Spinal cord (tissue), 10 donors: Measurements from ENCODE around the gene GPR55. TPM values are rescaled to one million over a fixed set of nuclear protein-coding genes. Genes with fewer than 3 reads are reported as not detected.

Experiments
- DNase-seq, 6 donors: peaks; one replicate each; pipeline versions ENCODE4 v3.0.0 to v3.0.0-alpha.2; 2013 to 2015; ENCODE audit warnings: low spot score in 6 of 6, low read depth in 4 of 6
- H3K27ac ChIP-seq: one replicate; pipeline ENCODE4 v1.5.1; 2013; ENCODE audit warnings: low read depth, low read length, control low read depth
- H3K27me3 ChIP-seq: one replicate; pipeline ENCODE4 v1.6.1; 2013; ENCODE audit warnings: low read length; ENCODE audit not compliant: control insufficient read depth, insufficient read depth
- H3K36me3 ChIP-seq: one replicate; pipeline ENCODE4 v1.6.1; 2013; ENCODE audit warnings: low read length; ENCODE audit not compliant: control insufficient read depth, insufficient read depth
- H3K4me1 ChIP-seq: one replicate; pipeline ENCODE4 v1.6.1; 2013; ENCODE audit warnings: low read length; ENCODE audit not compliant: control insufficient read depth, insufficient read depth
- H3K4me3 ChIP-seq: one replicate; pipeline ENCODE4 v1.5.1; 2013; ENCODE audit warnings: low read depth, low read length, control low read depth
- H3K9me3 ChIP-seq: one replicate; pipeline ENCODE4 v1.6.1; 2013; ENCODE audit warnings: low read length; ENCODE audit not compliant: control insufficient read depth, insufficient read depth
- WGBS: methylation state at CpG from one replicate; pipeline ENCODE4 v1.1.5; 2013; ENCODE audit warnings: missing lambda C conversion rate; ENCODE audit not compliant: insufficient coverage; 5-methylcytosine and 5-hydroxymethylcytosine counted together
- polyA plus RNA-seq, 2 donors: library from polyadenylated mRNA; unstranded; fragments of 120-200 nt; gene quantifications; one replicate each; pipeline ENCODE4 v1.2.1, GENCODE V29; 2013; ENCODE audit not compliant: insufficient read length in 2 of 2
- total RNA-seq, 2 donors: library from RNA; depleted of rRNA in 1 of 2; stranded (reverse); fragments of 120-200 nt in 1 of 2; fragments of >200 nt in 1 of 2; gene quantifications; one replicate each; pipeline versions ENCODE4 v1.2.3 to v1.2.4, GENCODE V29; 2013 to 2014
- donor health status: healthy.

GPR55 gene
- total and polyA plus RNA-seq, 4 donors: 0.08 to 0.12 TPM; not detected in 2

DNA sequence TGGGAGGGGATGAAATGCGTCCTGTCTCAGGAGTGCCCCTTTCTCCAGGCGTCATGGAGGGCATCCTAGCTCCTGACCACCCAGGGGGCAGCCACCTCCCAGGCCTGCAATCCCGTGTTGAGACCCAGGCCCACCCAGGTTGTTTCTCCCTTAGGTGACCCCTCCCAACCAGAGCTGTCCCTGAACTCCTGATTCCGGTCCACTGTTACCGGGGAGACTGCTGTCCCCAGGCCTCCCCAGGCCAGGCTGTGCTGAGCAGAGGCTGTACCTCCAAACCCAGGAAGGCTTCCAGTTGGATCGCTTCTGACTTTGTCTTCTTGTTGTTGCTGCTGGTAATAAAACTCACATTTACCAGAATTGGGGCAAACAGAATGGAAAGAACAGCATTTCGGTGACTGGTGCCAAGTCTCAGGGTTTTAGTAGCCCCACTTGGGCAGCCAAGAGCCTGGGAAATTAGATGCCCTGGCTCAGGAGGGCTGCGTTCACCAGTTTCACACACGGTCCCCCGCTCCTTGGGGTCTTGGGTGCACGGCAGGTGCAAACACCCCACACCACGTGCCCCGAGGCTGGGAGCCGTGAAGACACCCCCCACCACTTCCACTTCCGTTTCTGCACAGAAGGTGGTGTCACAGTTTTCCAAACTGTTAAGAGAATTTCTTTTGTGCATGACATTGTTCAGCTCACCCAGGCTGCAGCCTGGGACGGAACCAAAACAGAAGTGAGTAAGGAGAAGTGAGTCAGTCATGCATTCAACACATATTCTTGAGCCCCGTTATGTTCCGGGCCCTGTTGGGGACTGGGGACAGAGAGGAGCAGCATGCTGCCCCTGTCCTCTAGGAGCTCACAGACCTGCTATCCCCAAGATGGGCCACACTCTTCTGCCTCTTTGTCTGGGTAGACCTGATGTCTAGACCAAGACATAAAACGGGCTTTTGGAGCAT, 30.9 kb downstream of the GPR55 start:
- Histone ChIP-seq H3K27ac (peak overlapping the region; percentile 70), H3K4me3 (no peak overlapping the region), H3K4me1 (peaks cover 86% of the 10 kb centered on the region), H3K9me3 (no peaks in the 10 kb centered on the region), H3K36me3 (no peaks in the 10 kb centered on the region), H3K27me3 (no peaks in the 10 kb centered on the region)
- peak in 2 of 6 donors; percentile 80 to 86 for DNase-seq
- 28% methylated on average over 15 of the region's 19 CpGs for WGBS

DNA sequence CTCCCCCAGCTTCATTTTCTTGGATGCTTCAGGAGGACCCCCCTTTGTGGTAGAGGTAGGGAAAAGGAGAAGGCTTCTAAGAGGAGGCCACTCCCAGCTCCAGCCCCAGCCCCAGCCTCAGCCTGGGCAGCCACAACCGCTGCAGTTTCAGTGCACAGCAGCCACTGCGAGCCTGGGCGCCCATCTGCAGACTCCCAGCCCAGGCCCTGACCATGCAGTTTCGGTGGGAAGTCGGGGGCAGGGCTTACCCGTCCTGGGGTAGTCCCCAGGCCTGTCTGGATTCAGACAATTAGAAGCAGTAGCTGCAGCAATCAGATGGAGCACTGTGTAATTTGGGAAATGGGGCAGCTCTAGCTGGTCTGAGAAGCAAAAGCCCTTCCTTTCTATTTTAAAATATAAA, 31.7 kb downstream of the GPR55 start:
- Histone ChIP-seq H3K9me3 (no peaks in the 10 kb centered on the region), H3K4me3 (no peak overlapping the region), H3K27ac (peak overlapping the region; percentile 70), H3K4me1 (peaks cover 78% of the 10 kb centered on the region), H3K27me3 (no peaks in the 10 kb centered on the region), H3K36me3 (no peaks in the 10 kb centered on the region)
- DNase-seq: no peak
- 29% methylated on average over 6 of the region's 6 CpGs for WGBS

DNA sequence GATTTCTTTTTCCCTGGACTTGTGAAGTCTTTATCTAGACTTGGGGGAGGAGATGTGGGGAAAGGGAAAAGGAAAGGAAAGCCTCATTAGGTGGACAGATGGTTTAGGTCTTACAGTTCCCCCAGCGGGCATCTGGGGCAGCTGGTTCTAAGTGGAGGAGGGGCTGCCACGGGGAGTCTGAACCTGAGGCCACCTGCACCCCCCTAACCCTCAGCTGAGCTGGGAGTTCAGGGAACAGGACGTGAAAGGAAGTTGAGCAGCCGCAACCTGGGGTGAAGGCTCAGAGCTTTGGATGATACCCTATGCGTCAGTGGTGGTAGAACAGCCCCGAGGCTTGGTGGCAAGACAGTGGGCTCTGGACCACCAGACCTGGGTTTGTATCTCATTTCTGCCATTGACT, 33.5 kb downstream of the GPR55 start:
- 82% methylated on average over 4 of the region's 6 CpGs for WGBS

DNA sequence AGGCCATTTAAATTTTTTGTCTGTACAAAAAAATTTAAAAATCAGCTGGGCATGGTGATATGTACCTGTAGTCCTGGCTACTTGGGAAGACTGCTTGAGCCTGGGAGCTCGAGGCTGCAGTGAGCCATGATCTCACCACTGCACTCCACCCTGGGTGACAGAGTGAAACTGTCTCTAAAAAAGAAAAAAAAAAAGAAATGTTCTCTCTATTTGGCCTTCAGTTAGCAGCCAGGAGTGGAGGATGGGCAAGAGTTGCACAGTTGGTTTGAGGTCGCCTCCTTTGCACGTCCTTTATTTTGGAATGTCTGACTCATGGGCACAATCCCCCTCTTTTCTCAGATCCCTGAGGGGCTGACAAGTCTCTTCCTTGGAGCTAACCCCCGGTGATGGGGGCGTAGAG, 34.0 kb downstream of the GPR55 start:
- H3K27ac ChIP-seq: peak overlapping the region; percentile 62
- 60% methylated on average over 1 of the region's 5 CpGs for WGBS
- no peak for DNase-seq

More for the DNA sequence above, 33.5 kb downstream of the GPR55 start:
- H3K4me1 ChIP-seq: peaks cover 67% of the 10 kb centered on the region
- peak overlapping the region; percentile 62 for H3K27ac ChIP-seq
- no peaks in the 10 kb centered on the region for H3K36me3 ChIP-seq
- H3K9me3 ChIP-seq: no peaks in the 10 kb centered on the region
- no peak overlapping the region for H3K4me3 ChIP-seq
- no peaks in the 10 kb centered on the region for H3K27me3 ChIP-seq
- DNase-seq: no peak

DNA sequence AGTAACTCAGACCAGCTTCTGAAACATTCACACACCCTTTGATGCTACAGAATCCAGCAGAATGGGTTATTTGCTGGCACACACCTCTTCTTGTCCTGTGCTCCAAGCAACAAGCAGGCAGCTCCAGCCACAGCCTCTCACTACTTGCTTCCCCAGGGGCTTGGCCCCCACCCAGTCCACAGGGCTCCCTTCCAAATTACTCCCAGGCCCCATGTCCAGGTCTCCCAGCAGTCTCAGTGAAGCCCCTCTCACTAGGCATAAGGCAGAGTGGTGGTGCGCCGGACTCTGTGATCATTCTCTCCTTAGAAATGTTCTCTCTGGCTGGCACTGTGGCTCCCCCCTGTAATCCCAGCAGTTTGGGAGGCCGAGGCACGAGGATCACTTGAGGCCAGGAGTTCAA, 34.4 kb downstream of the GPR55 start:
- WGBS: 8% methylated on average over 2 of the region's 4 CpGs

More for the DNA sequence above, 34.0 kb downstream of the GPR55 start:
- Histone ChIP-seq H3K36me3 (no peaks in the 10 kb centered on the region), H3K9me3 (no peaks in the 10 kb centered on the region), H3K4me3 (no peak overlapping the region), H3K4me1 (peaks cover 67% of the 10 kb centered on the region), H3K27me3 (no peaks in the 10 kb centered on the region)

DNA sequence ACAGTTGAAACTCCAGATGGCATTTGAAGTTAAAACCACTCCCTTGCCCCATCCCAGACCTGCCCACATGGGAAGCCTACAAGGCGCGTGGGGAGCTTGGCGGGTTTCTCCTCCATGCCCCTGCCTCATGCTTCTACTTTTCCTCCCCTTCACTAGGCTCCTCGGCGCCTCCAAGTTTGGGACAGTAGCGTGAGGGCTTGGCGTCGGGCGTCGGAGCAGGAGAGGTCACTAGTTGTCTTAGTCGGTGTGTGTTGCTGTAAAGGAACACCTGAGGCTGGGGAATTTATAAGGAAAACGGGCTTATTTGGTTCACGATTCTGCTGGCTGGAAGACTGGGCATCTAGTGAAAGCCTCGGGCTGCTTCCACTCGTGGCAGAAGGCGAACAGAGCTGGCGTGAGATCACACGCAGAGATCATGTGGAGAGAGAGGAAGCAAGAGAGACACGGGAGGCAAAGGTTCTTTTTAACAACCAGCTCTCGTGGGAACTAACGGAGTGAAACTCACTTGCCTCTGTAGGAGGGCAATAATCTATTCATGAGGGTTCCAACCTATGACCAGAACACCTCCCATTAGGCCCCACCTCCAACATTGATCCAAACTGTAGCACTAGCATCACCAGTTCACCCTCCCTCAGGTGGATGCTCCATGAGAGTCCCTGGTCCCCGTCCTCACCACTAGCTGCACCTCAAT, 35.0 kb downstream of the GPR55 start:
- no peaks in the 10 kb centered on the region for H3K36me3 ChIP-seq
- no peak for DNase-seq
- H3K9me3 ChIP-seq: no peaks in the 10 kb centered on the region
- no peak overlapping the region for H3K4me3 ChIP-seq
- peaks cover 64% of the 10 kb centered on the region for H3K4me1 ChIP-seq
- 83% methylated on average over 18 of the region's 22 CpGs for WGBS
- H3K27me3 ChIP-seq: no peaks in the 10 kb centered on the region
- H3K27ac ChIP-seq: peak overlapping the region; percentile 62

More for the DNA sequence above, 34.4 kb downstream of the GPR55 start:
- H3K27ac ChIP-seq: peak overlapping the region; percentile 62
- peak in 2 of 6 donors; percentile 65 to 89 for DNase-seq
- no peaks in the 10 kb centered on the region for H3K27me3 ChIP-seq
- no peak overlapping the region for H3K4me3 ChIP-seq
- H3K9me3 ChIP-seq: no peaks in the 10 kb centered on the region
- no peaks in the 10 kb centered on the region for H3K36me3 ChIP-seq
- H3K4me1 ChIP-seq: peaks cover 68% of the 10 kb centered on the region

DNA sequence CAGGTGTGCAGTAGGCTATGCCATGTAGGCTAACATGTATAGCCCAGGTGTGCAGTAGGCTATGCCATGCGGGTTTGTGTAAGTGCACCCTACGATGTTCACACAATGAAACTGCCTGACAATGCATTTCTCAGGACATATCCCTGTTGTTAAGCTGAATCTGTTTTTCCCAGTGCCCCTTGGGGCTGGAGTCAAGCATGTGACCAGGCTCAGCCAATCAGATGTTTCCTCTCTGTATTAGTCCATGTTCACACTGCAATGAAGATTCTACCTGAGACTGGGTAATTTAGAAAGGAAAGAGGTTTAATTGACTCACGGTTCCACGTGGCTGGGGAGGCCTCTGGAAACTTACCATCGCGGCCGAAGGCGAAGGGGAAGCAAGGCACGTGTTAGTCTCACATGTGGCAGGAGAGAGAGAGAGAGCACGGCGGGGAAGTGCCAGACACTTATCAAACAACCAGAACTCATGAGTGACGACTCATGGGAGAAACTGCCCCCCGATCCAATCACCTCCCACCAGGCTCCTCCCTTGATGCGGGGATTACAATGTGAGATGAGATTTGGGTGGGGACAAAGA, 36.1 kb downstream of the GPR55 start:
- Histone ChIP-seq H3K36me3 (no peaks in the 10 kb centered on the region), H3K4me3 (no peak overlapping the region), H3K27me3 (no peaks in the 10 kb centered on the region), H3K4me1 (peaks cover 53% of the 10 kb centered on the region), H3K27ac (no peak overlapping the region), H3K9me3 (no peaks in the 10 kb centered on the region)
- 88% methylated on average over 2 of the region's 14 CpGs for whole genome bisulfite sequencing
- peak in 1 of 6 donors; percentile 34 for DNase-seq

DNA sequence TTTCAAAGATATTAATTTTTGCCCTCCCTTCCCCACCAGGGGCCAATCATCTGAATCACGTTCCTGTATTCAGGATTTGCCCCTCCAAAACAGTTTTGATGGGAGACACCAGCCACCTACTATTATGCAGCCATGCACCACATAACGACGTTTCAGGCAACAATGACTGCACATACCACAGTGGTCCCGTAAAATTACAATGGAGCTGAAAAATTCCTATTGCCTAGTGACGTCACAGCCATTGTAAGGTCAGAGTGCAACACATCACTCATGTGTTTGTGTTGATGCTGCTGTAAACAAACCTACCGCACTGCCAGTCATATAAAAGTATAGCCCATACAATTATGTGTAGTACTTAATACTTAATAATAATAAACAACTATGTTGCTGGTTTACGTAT, 37.7 kb downstream of the GPR55 start:
- Histone ChIP-seq H3K27me3 (no peaks in the 10 kb centered on the region), H3K4me3 (no peak overlapping the region), H3K9me3 (no peaks in the 10 kb centered on the region), H3K4me1 (peaks cover 37% of the 10 kb centered on the region), H3K36me3 (no peaks in the 10 kb centered on the region), H3K27ac (no peak overlapping the region)
- peak in 1 of 6 donors; percentile 26 for DNase-seq
- WGBS: 49% methylated on average over 2 of the region's 7 CpGs

DNA sequence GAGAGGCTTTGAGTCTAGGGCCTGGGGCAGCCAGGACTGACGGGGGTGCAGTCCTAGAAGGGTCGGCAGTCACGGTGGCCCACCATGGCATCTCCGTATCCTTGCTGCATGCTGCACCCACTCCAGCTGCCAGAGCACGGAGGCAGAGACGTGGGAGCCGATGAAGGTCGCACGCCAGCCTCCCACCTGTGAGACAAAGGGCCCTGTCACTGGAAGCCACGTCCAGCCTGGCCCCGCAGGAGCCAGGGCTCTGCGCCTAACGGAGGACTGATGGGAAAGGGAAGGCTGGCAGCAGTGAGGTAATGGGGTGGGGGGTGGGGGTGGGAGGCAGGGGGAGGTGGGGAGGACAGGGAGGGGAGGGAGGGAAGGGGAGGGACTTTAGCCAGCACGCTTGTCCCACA, 38.4 kb downstream of the GPR55 start:
- H3K27me3 ChIP-seq: no peaks in the 10 kb centered on the region
- 15% methylated on average over 11 of the region's 14 CpGs for WGBS
- H3K4me3 ChIP-seq: no peak overlapping the region
- H3K4me1 ChIP-seq: peaks cover 34% of the 10 kb centered on the region
- peak overlapping the region; percentile 79 for H3K27ac ChIP-seq
- no peaks in the 10 kb centered on the region for H3K36me3 ChIP-seq
- H3K9me3 ChIP-seq: no peaks in the 10 kb centered on the region
- DNase-seq: peak in 2 of 6 donors; percentile 63
